Adrenal gland (tissue), 5 donors: ENCODE measurements around the gene KIRREL3.

Source experiments
- POLR2A ChIP-seq, 2 donors: fragments of 450-650 bp; IDR thresholded peaks; one replicate each; pipeline ENCODE4 v1.6.1; 2017; ENCODE audit warnings: antibody characterized with exemption in 2 of 2, mild to moderate bottlenecking in 2 of 2, moderate library complexity in 1 of 2
- TF ChIP-seq, protein P1 (sequence below), 6 experiments: fragments of 450-650 bp in 4 of 6; fragments of 200-600 bp in 2 of 6; sonication (generic) in 1 of 6; IDR thresholded peaks; 1 replicate in 5 of 6; 2 replicates in 1 of 6; pipeline versions ENCODE4 v1.5.1 to v1.8.0; 2016 to 2021; ENCODE audit warnings: antibody characterized with exemption in 6 of 6, mild to moderate bottlenecking in 2 of 6, moderate library complexity in 1 of 6
- donor health status: DM: no; HTN: no; CAD: no.

- TF ChIP-seq, protein P1, sequence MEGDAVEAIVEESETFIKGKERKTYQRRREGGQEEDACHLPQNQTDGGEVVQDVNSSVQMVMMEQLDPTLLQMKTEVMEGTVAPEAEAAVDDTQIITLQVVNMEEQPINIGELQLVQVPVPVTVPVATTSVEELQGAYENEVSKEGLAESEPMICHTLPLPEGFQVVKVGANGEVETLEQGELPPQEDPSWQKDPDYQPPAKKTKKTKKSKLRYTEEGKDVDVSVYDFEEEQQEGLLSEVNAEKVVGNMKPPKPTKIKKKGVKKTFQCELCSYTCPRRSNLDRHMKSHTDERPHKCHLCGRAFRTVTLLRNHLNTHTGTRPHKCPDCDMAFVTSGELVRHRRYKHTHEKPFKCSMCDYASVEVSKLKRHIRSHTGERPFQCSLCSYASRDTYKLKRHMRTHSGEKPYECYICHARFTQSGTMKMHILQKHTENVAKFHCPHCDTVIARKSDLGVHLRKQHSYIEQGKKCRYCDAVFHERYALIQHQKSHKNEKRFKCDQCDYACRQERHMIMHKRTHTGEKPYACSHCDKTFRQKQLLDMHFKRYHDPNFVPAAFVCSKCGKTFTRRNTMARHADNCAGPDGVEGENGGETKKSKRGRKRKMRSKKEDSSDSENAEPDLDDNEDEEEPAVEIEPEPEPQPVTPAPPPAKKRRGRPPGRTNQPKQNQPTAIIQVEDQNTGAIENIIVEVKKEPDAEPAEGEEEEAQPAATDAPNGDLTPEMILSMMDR (IDR thresholded peaks at IDR 0.05) = no peak
- no peak for TF ChIP-seq POLR2A (IDR thresholded peaks at IDR 0.05)
Measured at GRCh38 chr11:126743628-126744027, 256.9 kb downstream of the KIRREL3 start.
